ENCODE measurements around the gene HOXD13.

DNA sequence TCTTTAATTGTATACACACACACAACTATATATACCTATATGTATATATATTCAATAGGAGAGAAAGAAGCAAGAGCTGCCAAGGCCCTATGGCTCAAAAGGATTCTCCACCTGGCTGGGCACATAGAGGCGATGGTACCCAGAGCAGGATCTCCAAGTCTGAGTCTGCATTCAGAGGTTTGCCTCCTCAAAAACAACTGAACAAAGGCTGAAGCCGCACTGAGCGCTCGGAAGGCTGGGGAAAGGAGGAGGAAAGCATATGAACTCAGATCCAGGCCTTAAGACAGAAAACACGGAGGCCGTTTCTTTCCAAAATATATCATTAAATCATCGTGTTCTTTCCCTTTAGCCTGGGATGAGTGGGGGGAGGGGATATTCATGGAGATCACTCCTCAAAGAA is 10.7 kb downstream of the HOXD13 start:
- no peak for TF ChIP-seq STAT1 (IDR thresholded peaks at IDR 0.05; ENCODE audit: unreplicated experiment)
- no peak for TF ChIP-seq CTCF (conservative IDR thresholded peaks at IDR 0.05; ENCODE audit: low read depth in 2 of 2)
- TF ChIP-seq EZH2 (IDR thresholded peaks at IDR 0.05; ENCODE audit: low read depth, unreplicated experiment) = peak; percentile 15
- no peak for TF ChIP-seq POLR2AphosphoS5 (IDR thresholded peaks at IDR 0.05; ENCODE audit: low read depth)
- no peak for TF ChIP-seq REST (IDR thresholded peaks at IDR 0.05; ENCODE audit: unreplicated experiment)
- no peak for TF ChIP-seq ETS1 (IDR thresholded peaks at IDR 0.05)
- TF ChIP-seq JUNB (IDR thresholded peaks at IDR 0.05; ENCODE audit: unreplicated experiment) = no peak
- TF ChIP-seq CREB1 (CRISPR knock-in tag; IDR thresholded peaks at IDR 0.05; ENCODE audit: low read depth) = no peak
- TF ChIP-seq EZH2phosphoT487 (IDR thresholded peaks at IDR 0.05; ENCODE audit: unreplicated experiment) = no peak
- no peak for TF ChIP-seq NANOG (IDR thresholded peaks at IDR 0.05; ENCODE audit: borderline replicate concordance)
- TF ChIP-seq ZNF331 (CRISPR knock-in tag; IDR thresholded peaks at IDR 0.05; ENCODE audit: low read depth) = no peak
